Right atrium auricular region (tissue), 2 donors: ENCODE results near the gene SPRED3. TPM values are rescaled to one million over a fixed set of nuclear protein-coding genes. Genes with fewer than 3 reads are reported as not detected.

Experiments
- DNase-seq: peaks from one replicate; pipeline ENCODE4 v3.0.0-alpha.2; 2019; ENCODE audit warnings: low spot score
- H3K27ac ChIP-seq, 2 donors: fragments of 200-600 bp; sonication (generic); 1 replicate in 1 of 2; 2 replicates in 1 of 2; pipeline ENCODE4 v1.5.1; 2016 to 2019
- H3K27me3 ChIP-seq, 2 donors: fragments of 200-600 bp; sonication (generic); one replicate each; pipeline versions ENCODE4 v1.5.1 to v1.6.0; 2017 to 2019
- H3K36me3 ChIP-seq: fragments of 200-600 bp; sonication (generic); one replicate; pipeline ENCODE4 v1.5.1; 2016
- H3K4me1 ChIP-seq, 2 donors: fragments of 200-600 bp; sonication (generic); one replicate each; pipeline versions ENCODE4 v1.5.1 to v1.6.0; 2017 to 2019
- H3K4me3 ChIP-seq, 2 donors: fragments of 200-600 bp; sonication (generic); 1 replicate in 1 of 2; 2 replicates in 1 of 2; pipeline ENCODE4 v1.5.1; 2017 to 2019; ENCODE audit warnings: mild to moderate bottlenecking in 1 of 2, moderate library complexity in 1 of 2
- H3K9me3 ChIP-seq, 2 donors: fragments of 200-600 bp; sonication (generic); one replicate each; pipeline ENCODE4 v1.5.1; 2019
- CTCF ChIP-seq, 2 donors: fragments of 200-600 bp; sonication (generic); IDR thresholded peaks; one replicate each; pipeline ENCODE4 v1.5.1; 2019; ENCODE audit warnings: antibody characterized with exemption in 2 of 2
- total RNA-seq, 2 donors: library from RNA; depleted of rRNA; stranded (reverse); fragments of >200 nt; gene quantifications; one replicate each; pipeline ENCODE4 v1.1.0, GENCODE V29; 2016

The SPRED3 gene
- total RNA-seq, 2 donors from 2014 or later, result 0.56 to 0.67 TPM

GRCh38 chr19:38442736-38443135 lies 54.2 kb downstream of the SPRED3 start:
- H3K4me3 ChIP-seq, result no peak overlapping the region
- TF ChIP-seq CTCF (IDR thresholded peaks at IDR 0.05), result no peak
- no peaks in the 10 kb centered on the region for H3K27me3 ChIP-seq
- H3K4me1 ChIP-seq, result no peaks in the 10 kb centered on the region
- H3K36me3 ChIP-seq, result no peaks in the 10 kb centered on the region
- no peaks in the 10 kb centered on the region for H3K9me3 ChIP-seq
- DNase-seq, result no peak
- no peak overlapping the region for H3K27ac ChIP-seq

DNA sequence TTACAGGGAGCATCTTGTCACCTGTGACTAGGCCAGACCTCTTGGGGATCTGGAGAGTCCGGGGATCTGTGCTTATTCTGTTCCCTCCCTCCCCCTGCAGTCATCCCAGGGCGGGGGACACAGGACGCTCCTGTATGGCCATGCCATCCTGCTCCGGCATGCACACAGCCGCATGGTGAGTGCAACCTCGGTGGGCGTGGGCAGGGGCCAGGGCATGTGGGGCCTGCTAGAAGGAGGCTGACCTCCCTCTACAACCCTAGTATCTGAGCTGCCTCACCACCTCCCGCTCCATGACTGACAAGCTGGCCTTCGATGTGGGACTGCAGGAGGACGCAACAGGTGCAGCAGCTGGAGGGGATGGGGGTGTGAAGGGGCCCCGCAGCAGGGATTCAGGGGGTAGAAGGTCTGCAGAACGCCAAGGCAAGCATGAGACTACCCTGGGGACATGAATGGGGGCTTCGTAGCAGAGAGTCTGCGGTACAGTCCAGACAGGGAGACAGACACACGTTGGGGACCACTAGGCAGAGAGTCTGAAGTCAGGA lies 55.0 kb downstream of the SPRED3 start:
- H3K27ac ChIP-seq, result no peak overlapping the region
- no peaks in the 10 kb centered on the region for H3K36me3 ChIP-seq
- no peak for TF ChIP-seq CTCF (IDR thresholded peaks at IDR 0.05)
- no peaks in the 10 kb centered on the region for H3K4me1 ChIP-seq
- no peaks in the 10 kb centered on the region for H3K27me3 ChIP-seq
- no peaks in the 10 kb centered on the region for H3K9me3 ChIP-seq
- no peak overlapping the region for H3K4me3 ChIP-seq
- no peak for DNase-seq

- Histone ChIP-seq H3K27ac (no peak overlapping the region), H3K9me3 (no peaks in the 10 kb centered on the region), H3K27me3 (no peaks in the 10 kb centered on the region), H3K36me3 (no peaks in the 10 kb centered on the region), H3K4me1 (no peaks in the 10 kb centered on the region), H3K4me3 (no peak overlapping the region)
- DNase-seq, result no peak
- TF ChIP-seq CTCF (IDR thresholded peaks at IDR 0.05), result no peak
These were observed 55.5 kb downstream of the SPRED3 start for GRCh38 chr19:38444026-38444425.

DNA sequence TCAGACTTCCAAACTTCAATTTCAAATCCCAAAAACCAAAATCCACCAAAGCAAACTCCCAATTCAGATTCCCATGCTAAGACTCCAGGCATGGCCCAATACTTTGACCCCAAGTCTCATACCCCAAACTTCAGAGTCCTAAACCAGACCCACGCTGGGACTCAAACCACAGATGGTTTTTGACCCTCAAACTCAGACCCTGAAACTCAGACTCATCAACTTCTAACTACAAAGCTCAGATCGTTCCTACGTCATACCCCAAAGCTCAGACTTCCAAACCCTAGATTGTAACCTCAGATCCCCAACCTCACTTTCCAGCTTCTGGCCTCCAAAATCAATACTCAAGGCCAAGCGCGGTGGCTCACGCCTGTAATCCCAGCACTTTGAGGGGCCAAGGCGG lies 56.9 kb downstream of the SPRED3 start:
- Histone ChIP-seq H3K4me3 (no peak overlapping the region), H3K4me1 (no peaks in the 10 kb centered on the region), H3K9me3 (no peaks in the 10 kb centered on the region), H3K36me3 (no peaks in the 10 kb centered on the region), H3K27ac (no peak overlapping the region), H3K27me3 (no peaks in the 10 kb centered on the region)
- DNase-seq, result no peak
- TF ChIP-seq CTCF (IDR thresholded peaks at IDR 0.05), result no peak

GRCh38 chr19:38448225-38448624 lies 59.7 kb downstream of the SPRED3 start:
- H3K9me3 ChIP-seq, result no peaks in the 10 kb centered on the region
- DNase-seq, result no peak
- no peaks in the 10 kb centered on the region for H3K4me1 ChIP-seq
- H3K27me3 ChIP-seq, result no peaks in the 10 kb centered on the region
- no peak overlapping the region for H3K4me3 ChIP-seq
- H3K36me3 ChIP-seq, result no peaks in the 10 kb centered on the region
- no peak for TF ChIP-seq CTCF (IDR thresholded peaks at IDR 0.05)
- H3K27ac ChIP-seq, result no peak overlapping the region

Other genes starting within 250 kb of the SPRED3 start
- not detected for gene DPF1, start 164.5 kb upstream of the SPRED3 start, total RNA-seq
- gene PPP1R14A, start 132.3 kb upstream of the SPRED3 start, total RNA-seq, result 10 to 100 TPM; 28.0 to 30.0 TPM
- 10 to 100 TPM; 11.1 to 52.7 TPM for gene SPINT2, start 124.1 kb upstream of the SPRED3 start, total RNA-seq
- 10 to 100 TPM; 18.9 to 48.6 TPM for gene C19orf33, start 84.4 kb upstream of the SPRED3 start, total RNA-seq
- 10 to 100 TPM; 20.1 to 26.9 TPM for gene YIF1B, start 72.8 kb upstream of the SPRED3 start, total RNA-seq
- gene KCNK6, start 68.9 kb upstream of the SPRED3 start, total RNA-seq, result 1 to 10 TPM; 1.3 to 3.8 TPM
- gene CATSPERG, start 52.9 kb upstream of the SPRED3 start, total RNA-seq, result 1 to 10 TPM in 1 of 2 donors, under 1 TPM in 1; 0.22 to 2.7 TPM
- gene PSMD8, start 14.1 kb upstream of the SPRED3 start, total RNA-seq, result 100 to 1,000 TPM; 403 to 603 TPM
- gene GGN, start 663 bp upstream of the SPRED3 start, total RNA-seq, result 1 to 10 TPM in 1 of 2 donors, under 1 TPM in 1; 0.37 to 1.3 TPM
- 10 to 100 TPM; 11.9 to 19.8 TPM for gene FAM98C, start 14.4 kb downstream of the SPRED3 start, total RNA-seq
- 1 to 10 TPM; 1.1 to 2.9 TPM for gene RASGRP4, start 37.5 kb downstream of the SPRED3 start, total RNA-seq
- gene RYR1, start 45.0 kb downstream of the SPRED3 start, total RNA-seq, result 1 to 10 TPM in 1 of 2 donors, under 1 TPM in 1; 0.33 to 1.7 TPM
- gene MAP4K1, start 229.3 kb downstream of the SPRED3 start, total RNA-seq, result 1 to 10 TPM in 1 of 2 donors, under 1 TPM in 1; 0.83 to 4.2 TPM
- gene EIF3K, start 230.5 kb downstream of the SPRED3 start, total RNA-seq, result 100 to 1,000 TPM; 716 to 786 TPM